Measurements from ENCODE around the gene TNFRSF18.

The TNFRSF18 gene

GRCh38 chr1:1229770-1230169 is 23.4 kb upstream of the TNFRSF18 start:
- Histone ChIP-seq H3K27me3 (ENCODE audit: insufficient read depth, poor library complexity, severe bottlenecking) (no peaks in the 10 kb centered on the region), H3K27ac (replicated peaks) (no peak overlapping the region), H3K4me3 (replicated peaks; ENCODE audit: insufficient read depth, low read length) (no peak overlapping the region)
- no peak for TF ChIP-seq SPI1 (IDR thresholded peaks at IDR 0.05; ENCODE audit: borderline replicate concordance, low read depth)
- TF ChIP-seq CTCF (IDR thresholded peaks at IDR 0.05; ENCODE audit: insufficient read depth, low read length) = no peak
- no peak for TF ChIP-seq POLR2AphosphoS5 (IDR thresholded peaks at IDR 0.05; ENCODE audit: low read depth)
- TF ChIP-seq GABPA (IDR thresholded peaks at IDR 0.05; ENCODE audit: low read depth) = no peak
- TF ChIP-seq REST (IDR thresholded peaks at IDR 0.05; ENCODE audit: insufficient replicate concordance, low read depth) = no peak
- no peak for DNase-seq (ENCODE audit: low read depth in 1 of 2, low spot score in 1 of 2)

DNA sequence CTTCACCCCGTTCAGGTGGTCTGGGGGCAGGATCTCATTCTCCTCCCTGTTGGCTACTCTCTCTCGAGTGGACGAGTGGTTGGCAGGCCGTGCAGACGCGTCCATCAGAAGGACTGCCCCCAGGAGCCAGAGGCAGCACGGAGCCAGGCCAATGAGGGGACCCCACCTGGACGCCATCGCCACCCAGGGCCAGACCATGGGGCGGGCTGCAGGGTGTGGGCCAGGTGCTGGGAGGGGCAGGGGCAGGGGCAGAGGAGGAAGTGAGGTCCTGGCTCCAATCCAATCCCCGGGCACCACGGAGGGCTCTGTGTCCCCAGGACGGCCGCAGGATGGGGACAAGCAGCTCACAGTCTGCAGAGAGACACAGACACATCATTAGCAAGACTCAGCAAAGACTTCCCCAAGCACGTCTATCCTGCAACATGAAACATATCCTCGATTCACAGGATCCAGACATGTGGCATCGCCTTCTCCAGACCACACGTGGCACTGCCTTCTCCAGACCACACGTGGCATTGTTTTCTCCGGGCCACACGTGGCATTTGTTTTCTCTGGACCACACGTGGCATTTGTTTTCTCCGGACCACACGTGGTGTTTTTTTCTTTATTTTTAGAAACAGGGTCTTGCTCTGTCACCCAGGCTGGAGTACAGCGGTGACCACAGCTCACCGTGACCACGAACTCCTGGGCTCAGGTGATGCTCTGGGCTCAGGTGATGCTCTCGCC is 22.4 kb upstream of the TNFRSF18 start:
- H3K27me3 ChIP-seq (ENCODE audit: insufficient read depth, poor library complexity, severe bottlenecking) = no peaks in the 10 kb centered on the region
- H3K4me3 ChIP-seq (replicated peaks; ENCODE audit: insufficient read depth, low read length) = no peak overlapping the region
- no peak for DNase-seq (ENCODE audit: low read depth in 1 of 2, low spot score in 1 of 2)
- no peak for TF ChIP-seq REST (IDR thresholded peaks at IDR 0.05; ENCODE audit: insufficient replicate concordance, low read depth)
- TF ChIP-seq GABPA (IDR thresholded peaks at IDR 0.05; ENCODE audit: low read depth) = no peak
- TF ChIP-seq POLR2AphosphoS5 (IDR thresholded peaks at IDR 0.05; ENCODE audit: low read depth) = no peak
- TF ChIP-seq SPI1 (IDR thresholded peaks at IDR 0.05; ENCODE audit: borderline replicate concordance, low read depth) = no peak
- no peak for TF ChIP-seq CTCF (IDR thresholded peaks at IDR 0.05; ENCODE audit: insufficient read depth, low read length)
- H3K27ac ChIP-seq (replicated peaks) = no peak overlapping the region

- no peak for TF ChIP-seq POLR2AphosphoS5 (IDR thresholded peaks at IDR 0.05; ENCODE audit: low read depth)
- TF ChIP-seq GABPA (IDR thresholded peaks at IDR 0.05; ENCODE audit: low read depth) = no peak
- Histone ChIP-seq H3K27ac (replicated peaks) (no peak overlapping the region), H3K27me3 (ENCODE audit: insufficient read depth, poor library complexity, severe bottlenecking) (no peaks in the 10 kb centered on the region), H3K4me3 (replicated peaks; ENCODE audit: insufficient read depth, low read length) (no peak overlapping the region)
- DNase-seq (ENCODE audit: low read depth in 1 of 2, low spot score in 1 of 2) = no peak
These were observed 21.8 kb upstream of the TNFRSF18 start for GRCh38 chr1:1228187-1228586.

- H3K27ac ChIP-seq (replicated peaks) = no peak overlapping the region
- DNase-seq (ENCODE audit: low read depth in 1 of 2, low spot score in 1 of 2) = no peak
- H3K27me3 ChIP-seq (ENCODE audit: insufficient read depth, poor library complexity, severe bottlenecking) = no peaks in the 10 kb centered on the region
- H3K4me3 ChIP-seq (replicated peaks; ENCODE audit: insufficient read depth, low read length) = no peak overlapping the region
- TF ChIP-seq CTCF (IDR thresholded peaks at IDR 0.05; ENCODE audit: insufficient read depth, low read length) (no peak), GABPA (IDR thresholded peaks at IDR 0.05; ENCODE audit: low read depth) (no peak), REST (IDR thresholded peaks at IDR 0.05; ENCODE audit: insufficient replicate concordance, low read depth) (no peak), POLR2AphosphoS5 (IDR thresholded peaks at IDR 0.05; ENCODE audit: low read depth) (no peak), SPI1 (IDR thresholded peaks at IDR 0.05; ENCODE audit: borderline replicate concordance, low read depth) (no peak)
These were observed 21.0 kb upstream of the TNFRSF18 start for GRCh38 chr1:1227386-1227785.
